Measurements from ENCODE around the gene SETD9.

Gene SETD9

GRCh38 chr5:56909294-56910209 lies at the start of gene SETD9:
SETD9 (plus strand) TSS chr5:56909596; CDS start chr5:56909646, 50 bp downstream.
- H3K4me3 ChIP-seq (ENCODE audit: low read depth in 1 of 2, low read length in 2 of 2) = peak within 1 kb of the TSS; percentile 81 to 98
- H3K36me3 ChIP-seq (ENCODE audit: insufficient read depth, low read length) = no peaks in the 10 kb centered on the region
- peak within 1 kb of the TSS; percentile 93 for H3K9ac ChIP-seq (ENCODE audit: low read length)
- no peaks in the 10 kb centered on the region for H3K4me1 ChIP-seq (ENCODE audit: insufficient read depth, low read length)
- H3K9me3 ChIP-seq (ENCODE audit: low read length) = no peaks in the 10 kb centered on the region
- H3K27me3 ChIP-seq (ENCODE audit: control insufficient read depth in 1 of 2, insufficient read depth in 2 of 2, low read length in 2 of 2) = no peaks in the 10 kb centered on the region
- peak within 1 kb of the TSS; percentile 99 for H3K27ac ChIP-seq (ENCODE audit: low read depth, low read length)

- Histone ChIP-seq H3K27me3 (ENCODE audit: control insufficient read depth in 1 of 2, insufficient read depth in 2 of 2, low read length in 2 of 2) (no peaks in the 10 kb centered on the region), H3K9ac (ENCODE audit: low read length) (no peak overlapping the region), H3K4me3 (ENCODE audit: low read depth in 1 of 2, low read length in 2 of 2) (no peak overlapping the region), H3K9me3 (ENCODE audit: low read length) (no peaks in the 10 kb centered on the region), H3K27ac (ENCODE audit: low read depth, low read length) (no peak overlapping the region), H3K4me1 (ENCODE audit: insufficient read depth, low read length) (no peaks in the 10 kb centered on the region), H3K36me3 (ENCODE audit: insufficient read depth, low read length) (peaks cover 15% of the 10 kb centered on the region)
Measured at GRCh38 chr5:56861893-56862485, 47.4 kb upstream of the SETD9 start.

GRCh38 chr5:56862909-56863308 lies 46.5 kb upstream of the SETD9 start:
- Histone ChIP-seq H3K36me3 (ENCODE audit: insufficient read depth, low read length) (peaks cover 16% of the 10 kb centered on the region), H3K27me3 (ENCODE audit: control insufficient read depth in 1 of 2, insufficient read depth in 2 of 2, low read length in 2 of 2) (no peaks in the 10 kb centered on the region), H3K4me3 (ENCODE audit: low read depth in 1 of 2, low read length in 2 of 2) (no peak overlapping the region), H3K4me1 (ENCODE audit: insufficient read depth, low read length) (no peaks in the 10 kb centered on the region), H3K9me3 (ENCODE audit: low read length) (no peaks in the 10 kb centered on the region), H3K27ac (ENCODE audit: low read depth, low read length) (no peak overlapping the region), H3K9ac (ENCODE audit: low read length) (no peak overlapping the region)

GRCh38 chr5:56871777-56872176 lies 37.6 kb upstream of the SETD9 start:
- Histone ChIP-seq H3K9me3 (ENCODE audit: low read length) (no peaks in the 10 kb centered on the region), H3K4me3 (ENCODE audit: low read depth in 1 of 2, low read length in 2 of 2) (no peak overlapping the region), H3K27me3 (ENCODE audit: control insufficient read depth in 1 of 2, insufficient read depth in 2 of 2, low read length in 2 of 2) (no peaks in the 10 kb centered on the region), H3K27ac (ENCODE audit: low read depth, low read length) (no peak overlapping the region), H3K9ac (ENCODE audit: low read length) (no peak overlapping the region), H3K4me1 (ENCODE audit: insufficient read depth, low read length) (no peaks in the 10 kb centered on the region), H3K36me3 (ENCODE audit: insufficient read depth, low read length) (peaks cover 27% of the 10 kb centered on the region)

GRCh38 chr5:56873056-56873455 lies 36.3 kb upstream of the SETD9 start:
- H3K27ac ChIP-seq (ENCODE audit: low read depth, low read length) = no peak overlapping the region
- H3K9ac ChIP-seq (ENCODE audit: low read length) = no peak overlapping the region
- H3K9me3 ChIP-seq (ENCODE audit: low read length) = no peaks in the 10 kb centered on the region
- no peaks in the 10 kb centered on the region for H3K27me3 ChIP-seq (ENCODE audit: control insufficient read depth in 1 of 2, insufficient read depth in 2 of 2, low read length in 2 of 2)
- H3K36me3 ChIP-seq (ENCODE audit: insufficient read depth, low read length) = peaks cover 28% of the 10 kb centered on the region
- H3K4me1 ChIP-seq (ENCODE audit: insufficient read depth, low read length) = no peaks in the 10 kb centered on the region
- H3K4me3 ChIP-seq (ENCODE audit: low read depth in 1 of 2, low read length in 2 of 2) = no peak overlapping the region

GRCh38 chr5:56876327-56876726 lies 33.1 kb upstream of the SETD9 start:
- Histone ChIP-seq H3K9ac (ENCODE audit: low read length) (no peak overlapping the region), H3K27ac (ENCODE audit: low read depth, low read length) (no peak overlapping the region), H3K4me3 (ENCODE audit: low read depth in 1 of 2, low read length in 2 of 2) (no peak overlapping the region), H3K36me3 (ENCODE audit: insufficient read depth, low read length) (peaks cover 32% of the 10 kb centered on the region), H3K27me3 (ENCODE audit: control insufficient read depth in 1 of 2, insufficient read depth in 2 of 2, low read length in 2 of 2) (no peaks in the 10 kb centered on the region), H3K4me1 (ENCODE audit: insufficient read depth, low read length) (no peaks in the 10 kb centered on the region), H3K9me3 (ENCODE audit: low read length) (no peaks in the 10 kb centered on the region)

- H3K9me3 ChIP-seq (ENCODE audit: low read length) = no peaks in the 10 kb centered on the region
- H3K4me1 ChIP-seq (ENCODE audit: insufficient read depth, low read length) = no peaks in the 10 kb centered on the region
- H3K36me3 ChIP-seq (ENCODE audit: insufficient read depth, low read length) = peaks cover 35% of the 10 kb centered on the region
- H3K4me3 ChIP-seq (ENCODE audit: low read depth in 1 of 2, low read length in 2 of 2) = no peak overlapping the region
- H3K27ac ChIP-seq (ENCODE audit: low read depth, low read length) = no peak overlapping the region
- no peak overlapping the region for H3K9ac ChIP-seq (ENCODE audit: low read length)
- H3K27me3 ChIP-seq (ENCODE audit: control insufficient read depth in 1 of 2, insufficient read depth in 2 of 2, low read length in 2 of 2) = no peaks in the 10 kb centered on the region
Measured at GRCh38 chr5:56881571-56881970, 27.8 kb upstream of the SETD9 start.

- no peaks in the 10 kb centered on the region for H3K27me3 ChIP-seq (ENCODE audit: control insufficient read depth in 1 of 2, insufficient read depth in 2 of 2, low read length in 2 of 2)
- no peaks in the 10 kb centered on the region for H3K4me1 ChIP-seq (ENCODE audit: insufficient read depth, low read length)
- H3K27ac ChIP-seq (ENCODE audit: low read depth, low read length) = no peak overlapping the region
- no peak overlapping the region for H3K4me3 ChIP-seq (ENCODE audit: low read depth in 1 of 2, low read length in 2 of 2)
- no peaks in the 10 kb centered on the region for H3K9me3 ChIP-seq (ENCODE audit: low read length)
- peaks cover 8% of the 10 kb centered on the region for H3K36me3 ChIP-seq (ENCODE audit: insufficient read depth, low read length)
- no peak overlapping the region for H3K9ac ChIP-seq (ENCODE audit: low read length)
Measured at GRCh38 chr5:56893251-56893951, 16.0 kb upstream of the SETD9 start.

- H3K27ac ChIP-seq (ENCODE audit: low read depth, low read length) = no peak overlapping the region
- H3K4me3 ChIP-seq (ENCODE audit: low read depth in 1 of 2, low read length in 2 of 2) = no peak overlapping the region
- no peaks in the 10 kb centered on the region for H3K4me1 ChIP-seq (ENCODE audit: insufficient read depth, low read length)
- no peaks in the 10 kb centered on the region for H3K27me3 ChIP-seq (ENCODE audit: control insufficient read depth in 1 of 2, insufficient read depth in 2 of 2, low read length in 2 of 2)
- no peaks in the 10 kb centered on the region for H3K9me3 ChIP-seq (ENCODE audit: low read length)
- peaks cover 4% of the 10 kb centered on the region for H3K36me3 ChIP-seq (ENCODE audit: insufficient read depth, low read length)
- no peak overlapping the region for H3K9ac ChIP-seq (ENCODE audit: low read length)
Measured at GRCh38 chr5:56896763-56897162, 12.6 kb upstream of the SETD9 start.

GRCh38 chr5:56898213-56898612 lies 11.2 kb upstream of the SETD9 start:
- no peaks in the 10 kb centered on the region for H3K9me3 ChIP-seq (ENCODE audit: low read length)
- peaks cover 4% of the 10 kb centered on the region for H3K36me3 ChIP-seq (ENCODE audit: insufficient read depth, low read length)
- H3K27me3 ChIP-seq (ENCODE audit: control insufficient read depth in 1 of 2, insufficient read depth in 2 of 2, low read length in 2 of 2) = no peaks in the 10 kb centered on the region
- H3K4me1 ChIP-seq (ENCODE audit: insufficient read depth, low read length) = no peaks in the 10 kb centered on the region
- H3K27ac ChIP-seq (ENCODE audit: low read depth, low read length) = no peak overlapping the region
- no peak overlapping the region for H3K4me3 ChIP-seq (ENCODE audit: low read depth in 1 of 2, low read length in 2 of 2)
- H3K9ac ChIP-seq (ENCODE audit: low read length) = no peak overlapping the region

GRCh38 chr5:56900395-56900794 lies 9.0 kb upstream of the SETD9 start:
- Histone ChIP-seq H3K9me3 (ENCODE audit: low read length) (no peaks in the 10 kb centered on the region), H3K4me3 (ENCODE audit: low read depth in 1 of 2, low read length in 2 of 2) (no peak overlapping the region), H3K27me3 (ENCODE audit: control insufficient read depth in 1 of 2, insufficient read depth in 2 of 2, low read length in 2 of 2) (no peaks in the 10 kb centered on the region), H3K27ac (ENCODE audit: low read depth, low read length) (no peak overlapping the region), H3K4me1 (ENCODE audit: insufficient read depth, low read length) (no peaks in the 10 kb centered on the region), H3K9ac (ENCODE audit: low read length) (no peak overlapping the region), H3K36me3 (ENCODE audit: insufficient read depth, low read length) (no peaks in the 10 kb centered on the region)

Measured in muscle layer of colon (tissue), 2 donors.